ENCODE data around the gene BRI3BP.

BRI3BP gene

DNA sequence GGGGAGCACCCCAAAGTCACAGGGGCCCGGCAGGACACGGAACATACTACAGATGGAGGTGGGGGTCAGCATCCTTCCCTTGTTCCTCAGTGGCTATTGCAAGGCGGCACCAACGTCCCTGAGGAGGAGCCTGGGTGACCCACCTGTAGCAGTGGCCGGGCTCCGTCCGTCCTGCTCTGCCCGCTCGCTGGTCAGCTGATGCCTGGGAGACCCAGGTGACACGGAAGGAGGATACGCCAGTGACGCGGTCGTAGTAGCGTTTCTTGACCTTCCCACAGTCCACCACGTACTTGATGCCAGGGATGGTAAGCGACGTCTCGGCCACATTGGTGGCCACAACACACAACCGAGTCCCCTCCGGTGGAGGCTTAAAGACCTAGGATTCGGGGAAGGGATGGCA is 29.2 kb upstream of the BRI3BP start:
- TF ChIP-seq, protein P1, sequence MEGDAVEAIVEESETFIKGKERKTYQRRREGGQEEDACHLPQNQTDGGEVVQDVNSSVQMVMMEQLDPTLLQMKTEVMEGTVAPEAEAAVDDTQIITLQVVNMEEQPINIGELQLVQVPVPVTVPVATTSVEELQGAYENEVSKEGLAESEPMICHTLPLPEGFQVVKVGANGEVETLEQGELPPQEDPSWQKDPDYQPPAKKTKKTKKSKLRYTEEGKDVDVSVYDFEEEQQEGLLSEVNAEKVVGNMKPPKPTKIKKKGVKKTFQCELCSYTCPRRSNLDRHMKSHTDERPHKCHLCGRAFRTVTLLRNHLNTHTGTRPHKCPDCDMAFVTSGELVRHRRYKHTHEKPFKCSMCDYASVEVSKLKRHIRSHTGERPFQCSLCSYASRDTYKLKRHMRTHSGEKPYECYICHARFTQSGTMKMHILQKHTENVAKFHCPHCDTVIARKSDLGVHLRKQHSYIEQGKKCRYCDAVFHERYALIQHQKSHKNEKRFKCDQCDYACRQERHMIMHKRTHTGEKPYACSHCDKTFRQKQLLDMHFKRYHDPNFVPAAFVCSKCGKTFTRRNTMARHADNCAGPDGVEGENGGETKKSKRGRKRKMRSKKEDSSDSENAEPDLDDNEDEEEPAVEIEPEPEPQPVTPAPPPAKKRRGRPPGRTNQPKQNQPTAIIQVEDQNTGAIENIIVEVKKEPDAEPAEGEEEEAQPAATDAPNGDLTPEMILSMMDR (IDR thresholded peaks at IDR 0.05; ENCODE audit: low read depth, low read length), result no peak
- no peak for DNase-seq (ENCODE audit: extremely low read depth, low read depth)

DNA sequence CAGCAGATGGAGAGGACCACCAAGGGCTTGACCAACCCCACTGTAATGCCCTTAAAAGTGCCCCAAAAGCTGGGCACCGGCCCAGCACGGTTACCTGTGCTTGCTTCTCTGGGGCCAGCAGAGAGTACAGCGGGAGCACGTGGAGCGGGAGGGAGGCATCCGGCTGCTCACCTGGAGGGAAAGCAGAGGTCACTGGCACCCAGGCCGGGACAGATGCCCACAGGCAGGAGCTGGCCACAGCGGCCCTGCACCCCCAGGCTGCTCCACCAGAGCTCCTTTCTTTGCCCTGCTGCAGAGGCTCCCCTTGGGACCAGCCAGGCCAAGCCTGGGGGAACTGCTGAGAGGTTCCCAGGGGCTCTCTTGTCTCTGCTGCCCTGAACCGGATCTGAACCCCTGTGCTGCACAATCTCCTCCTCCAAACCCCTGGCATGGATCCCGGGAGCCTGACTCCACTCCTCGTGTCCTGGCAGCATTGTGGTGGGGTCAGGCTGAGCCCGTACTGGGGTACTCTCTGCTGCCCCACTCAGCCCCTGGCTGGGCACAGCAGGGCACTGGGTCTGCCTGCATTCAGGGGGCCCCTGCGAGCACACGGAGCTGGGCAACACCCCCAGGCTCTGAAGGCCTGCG is 28.5 kb upstream of the BRI3BP start:
- TF ChIP-seq, protein P1 (IDR thresholded peaks at IDR 0.05; ENCODE audit: low read depth, low read length), result no peak
- DNase-seq (ENCODE audit: extremely low read depth, low read depth), result no peak

DNA sequence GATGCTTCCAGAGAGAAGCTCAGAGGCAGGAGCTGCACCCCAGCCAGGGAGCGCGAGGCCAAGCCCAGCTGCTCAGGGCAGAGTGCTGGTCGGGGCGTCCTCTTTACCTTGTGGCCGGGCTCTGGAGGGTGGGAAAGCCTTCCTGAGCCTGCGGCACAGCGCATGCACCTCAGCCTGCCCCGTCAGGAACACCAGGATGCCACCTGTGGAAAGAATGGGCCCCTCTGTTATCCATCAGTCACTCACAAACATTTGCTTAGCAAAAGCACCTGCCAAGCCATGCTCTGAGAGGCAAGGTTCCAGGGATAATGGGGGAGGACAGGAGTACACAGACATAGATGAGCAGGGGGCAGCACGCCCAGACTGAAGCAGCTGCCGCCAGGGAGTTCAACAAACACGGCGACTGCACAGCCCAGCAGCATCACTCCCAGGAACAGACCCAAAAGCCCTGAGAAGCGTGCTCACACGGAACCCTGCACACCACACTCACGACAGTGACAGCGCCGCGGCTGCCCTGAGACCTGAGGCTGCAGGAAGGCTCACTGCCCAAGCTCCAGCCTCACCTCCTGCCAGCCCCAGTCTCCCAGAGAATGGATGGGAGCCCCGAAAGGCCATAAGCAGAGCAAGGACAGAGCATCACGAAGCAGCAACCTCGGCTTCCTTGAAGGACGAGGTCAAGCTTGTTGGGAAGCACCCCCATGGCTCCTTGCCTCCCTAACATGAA is 26.3 kb upstream of the BRI3BP start:
- no peak for DNase-seq (ENCODE audit: extremely low read depth, low read depth)
- TF ChIP-seq, protein P1 (IDR thresholded peaks at IDR 0.05; ENCODE audit: low read depth, low read length), result no peak

DNA sequence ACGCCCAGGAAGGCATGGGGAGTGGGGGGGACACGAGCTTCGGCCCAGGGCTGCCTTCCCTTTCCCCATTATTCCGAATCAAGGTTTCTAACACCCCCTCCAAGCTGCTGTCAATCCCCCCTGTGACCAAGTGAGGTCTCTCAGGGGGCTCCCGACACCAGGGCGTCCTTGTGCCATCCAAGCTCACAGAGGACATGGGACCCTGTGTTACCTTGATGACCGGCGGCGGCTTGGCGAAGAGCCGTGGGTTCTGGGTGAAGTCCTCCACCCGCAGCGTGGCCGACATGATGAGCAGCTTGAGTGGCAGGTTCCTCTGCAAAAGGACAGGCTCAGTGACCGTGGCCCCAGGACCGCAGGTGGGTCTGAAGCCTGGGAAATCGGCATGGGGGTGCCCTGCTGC is 24.8 kb upstream of the BRI3BP start:
- no peak for DNase-seq (ENCODE audit: extremely low read depth, low read depth)
- TF ChIP-seq, protein P1 (IDR thresholded peaks at IDR 0.05; ENCODE audit: low read depth, low read length), result no peak

DNA sequence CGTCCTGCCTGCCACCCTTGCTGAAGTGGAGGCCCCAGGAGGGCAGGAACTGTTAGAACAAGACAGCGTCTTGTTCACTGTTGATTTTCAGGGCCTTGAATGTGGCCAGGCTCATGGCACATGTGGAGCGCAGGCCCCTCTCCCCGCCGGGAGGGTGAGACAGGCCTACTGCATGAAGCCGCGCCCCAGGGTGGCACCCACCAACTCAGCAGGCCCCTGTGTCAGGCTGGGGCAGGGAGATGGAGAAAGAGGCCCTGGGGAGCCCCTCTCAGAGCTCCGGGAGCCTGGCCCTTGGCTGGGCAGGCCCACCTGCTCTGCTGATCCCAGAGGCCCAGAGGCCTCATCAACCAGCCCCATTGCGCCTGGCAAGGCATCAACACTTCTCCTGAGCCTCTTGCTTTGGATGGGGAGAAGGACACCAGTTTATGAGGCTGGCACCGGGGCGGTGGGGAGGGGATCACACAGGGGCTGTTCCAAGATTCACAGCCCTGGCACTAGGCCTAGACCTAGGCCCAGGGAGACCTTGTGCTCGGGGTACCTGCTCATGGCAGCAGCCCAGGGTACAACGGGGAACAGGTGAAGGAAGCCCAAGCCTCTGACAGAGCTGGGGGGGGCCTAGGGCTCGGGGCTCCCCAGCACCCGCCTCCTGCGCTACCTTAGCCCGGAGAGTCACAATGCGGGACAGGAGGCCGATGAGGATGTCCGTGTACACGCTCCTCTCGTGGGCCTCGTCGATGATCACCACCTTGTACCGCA is 22.6 kb upstream of the BRI3BP start:
- TF ChIP-seq, protein P1 (IDR thresholded peaks at IDR 0.05; ENCODE audit: low read depth, low read length), result no peak
- no peak for DNase-seq (ENCODE audit: extremely low read depth, low read depth)

DNA sequence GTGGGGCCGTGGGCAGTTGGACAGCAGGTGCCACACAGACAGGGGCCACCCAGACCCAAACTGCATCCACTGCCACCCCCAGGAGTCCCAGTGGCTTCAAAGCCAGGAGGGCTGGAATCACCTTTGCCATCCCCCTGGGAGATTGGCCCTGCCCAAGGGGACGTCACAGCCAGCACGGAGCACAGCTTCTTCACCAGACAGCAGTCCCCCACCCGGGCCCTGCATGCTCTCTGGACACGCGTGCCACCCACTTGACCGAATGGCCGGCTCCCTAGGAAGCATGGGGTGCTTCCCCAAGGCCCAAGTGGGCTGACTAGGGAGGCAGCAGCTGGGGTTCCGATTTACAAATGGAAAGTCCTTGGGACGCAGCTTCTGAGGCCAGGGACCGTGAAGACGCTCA is 21.8 kb upstream of the BRI3BP start:
- TF ChIP-seq, protein P1 (IDR thresholded peaks at IDR 0.05; ENCODE audit: low read depth, low read length), result no peak
- DNase-seq (ENCODE audit: extremely low read depth, low read depth), result no peak

DNA sequence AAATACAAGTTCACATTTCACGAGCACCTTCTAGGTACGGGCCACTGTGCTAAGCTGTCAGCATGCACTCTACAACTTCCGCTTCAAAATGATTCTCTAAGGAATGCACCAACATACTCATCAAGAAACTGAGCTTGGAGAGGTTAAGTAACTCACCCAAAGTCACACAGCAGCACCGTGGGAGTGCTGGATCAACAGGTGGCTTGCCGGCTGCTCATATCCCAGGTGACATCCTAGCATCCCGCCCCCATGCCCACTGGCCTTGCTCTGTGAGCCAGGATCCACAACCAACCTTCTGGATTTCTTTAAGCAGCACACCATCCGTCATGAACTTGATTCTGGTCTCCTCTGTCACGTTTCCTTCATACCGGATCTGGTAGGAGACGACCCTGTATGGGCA is 21.2 kb upstream of the BRI3BP start:
- TF ChIP-seq, protein P1 (IDR thresholded peaks at IDR 0.05; ENCODE audit: low read depth, low read length), result no peak
- no peak for DNase-seq (ENCODE audit: extremely low read depth, low read depth)
